ENCODE data around the gene ORAI3. TPM values are rescaled to one million over a fixed set of nuclear protein-coding genes. Genes with fewer than 3 reads are reported as not detected.

The ORAI3 gene
- total RNA-seq, 4 donors from 2014 or later: 25.7 to 41.0 (median 32.7) TPM

DNA sequence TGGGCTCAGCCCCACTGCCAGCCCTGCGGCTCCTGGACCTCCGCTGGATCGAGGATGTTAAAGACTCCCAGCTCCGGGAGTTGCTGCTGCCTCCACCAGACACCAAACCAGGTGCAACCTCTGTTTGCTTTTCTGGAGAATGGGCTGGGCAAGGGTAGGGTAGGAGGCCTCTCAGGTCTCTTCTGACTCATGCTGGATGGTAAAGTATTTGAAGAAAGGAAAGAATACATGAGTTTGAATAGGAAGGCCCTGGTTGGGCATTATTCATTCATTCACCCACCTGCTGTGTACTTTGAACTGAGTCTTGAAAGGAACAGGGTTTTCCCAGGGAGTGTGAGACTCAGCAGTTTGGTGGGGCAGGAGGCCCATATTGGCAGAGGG, 6.5 kb upstream of the ORAI3 start:
- no peak overlapping the region for H3K4me3 ChIP-seq
- H3K36me3 ChIP-seq: peaks cover 24% of the 10 kb centered on the region
- H3K4me1 ChIP-seq: peaks cover 22% of the 10 kb centered on the region
- TF ChIP-seq, protein P1, sequence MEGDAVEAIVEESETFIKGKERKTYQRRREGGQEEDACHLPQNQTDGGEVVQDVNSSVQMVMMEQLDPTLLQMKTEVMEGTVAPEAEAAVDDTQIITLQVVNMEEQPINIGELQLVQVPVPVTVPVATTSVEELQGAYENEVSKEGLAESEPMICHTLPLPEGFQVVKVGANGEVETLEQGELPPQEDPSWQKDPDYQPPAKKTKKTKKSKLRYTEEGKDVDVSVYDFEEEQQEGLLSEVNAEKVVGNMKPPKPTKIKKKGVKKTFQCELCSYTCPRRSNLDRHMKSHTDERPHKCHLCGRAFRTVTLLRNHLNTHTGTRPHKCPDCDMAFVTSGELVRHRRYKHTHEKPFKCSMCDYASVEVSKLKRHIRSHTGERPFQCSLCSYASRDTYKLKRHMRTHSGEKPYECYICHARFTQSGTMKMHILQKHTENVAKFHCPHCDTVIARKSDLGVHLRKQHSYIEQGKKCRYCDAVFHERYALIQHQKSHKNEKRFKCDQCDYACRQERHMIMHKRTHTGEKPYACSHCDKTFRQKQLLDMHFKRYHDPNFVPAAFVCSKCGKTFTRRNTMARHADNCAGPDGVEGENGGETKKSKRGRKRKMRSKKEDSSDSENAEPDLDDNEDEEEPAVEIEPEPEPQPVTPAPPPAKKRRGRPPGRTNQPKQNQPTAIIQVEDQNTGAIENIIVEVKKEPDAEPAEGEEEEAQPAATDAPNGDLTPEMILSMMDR (IDR thresholded peaks at IDR 0.05): no peak
- TF ChIP-seq POLR2A (IDR thresholded peaks at IDR 0.05): no peak
- TF ChIP-seq EP300 (IDR thresholded peaks at IDR 0.05): no peak
- TF ChIP-seq POLR2AphosphoS5 (IDR thresholded peaks at IDR 0.05): no peak
- H3K27me3 ChIP-seq: no peaks in the 10 kb centered on the region
- no peaks in the 10 kb centered on the region for H3K9me3 ChIP-seq
- DNase-seq (ENCODE audit: low spot score in 2 of 2): no peak
- no peak overlapping the region for H3K27ac ChIP-seq
- 100% methylated on average over 2 of the region's 4 CpGs for WGBS

DNA sequence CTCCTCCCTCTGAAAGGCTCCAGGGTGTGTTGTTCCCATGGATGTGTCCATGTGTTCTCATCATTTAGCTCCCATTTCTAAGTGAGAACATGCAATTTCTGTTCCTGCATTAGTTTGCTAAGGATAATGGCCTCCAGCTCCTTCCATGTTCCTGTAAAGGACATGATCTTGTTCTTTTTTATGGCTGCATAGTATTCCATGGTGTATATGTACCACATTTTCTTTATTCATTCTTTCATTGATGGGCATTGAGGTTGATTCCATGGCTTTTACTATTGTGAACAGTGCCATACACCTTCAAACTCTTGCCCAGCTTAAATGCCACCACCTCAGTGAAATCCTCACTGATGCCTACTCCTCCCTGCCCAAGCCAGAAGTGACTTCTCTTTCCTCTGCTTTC, 4.5 kb upstream of the ORAI3 start:
- no peak overlapping the region for H3K4me3 ChIP-seq
- H3K36me3 ChIP-seq: peaks cover 24% of the 10 kb centered on the region
- H3K4me1 ChIP-seq: peaks cover 27% of the 10 kb centered on the region
- TF ChIP-seq, protein P1 (IDR thresholded peaks at IDR 0.05): no peak
- no peak for TF ChIP-seq EP300 (IDR thresholded peaks at IDR 0.05)
- no peak for TF ChIP-seq POLR2A (IDR thresholded peaks at IDR 0.05)
- no peak for TF ChIP-seq POLR2AphosphoS5 (IDR thresholded peaks at IDR 0.05)
- H3K27ac ChIP-seq: no peak overlapping the region
- H3K9me3 ChIP-seq: no peaks in the 10 kb centered on the region
- DNase-seq (ENCODE audit: low spot score in 2 of 2): no peak
- no peaks in the 10 kb centered on the region for H3K27me3 ChIP-seq

DNA sequence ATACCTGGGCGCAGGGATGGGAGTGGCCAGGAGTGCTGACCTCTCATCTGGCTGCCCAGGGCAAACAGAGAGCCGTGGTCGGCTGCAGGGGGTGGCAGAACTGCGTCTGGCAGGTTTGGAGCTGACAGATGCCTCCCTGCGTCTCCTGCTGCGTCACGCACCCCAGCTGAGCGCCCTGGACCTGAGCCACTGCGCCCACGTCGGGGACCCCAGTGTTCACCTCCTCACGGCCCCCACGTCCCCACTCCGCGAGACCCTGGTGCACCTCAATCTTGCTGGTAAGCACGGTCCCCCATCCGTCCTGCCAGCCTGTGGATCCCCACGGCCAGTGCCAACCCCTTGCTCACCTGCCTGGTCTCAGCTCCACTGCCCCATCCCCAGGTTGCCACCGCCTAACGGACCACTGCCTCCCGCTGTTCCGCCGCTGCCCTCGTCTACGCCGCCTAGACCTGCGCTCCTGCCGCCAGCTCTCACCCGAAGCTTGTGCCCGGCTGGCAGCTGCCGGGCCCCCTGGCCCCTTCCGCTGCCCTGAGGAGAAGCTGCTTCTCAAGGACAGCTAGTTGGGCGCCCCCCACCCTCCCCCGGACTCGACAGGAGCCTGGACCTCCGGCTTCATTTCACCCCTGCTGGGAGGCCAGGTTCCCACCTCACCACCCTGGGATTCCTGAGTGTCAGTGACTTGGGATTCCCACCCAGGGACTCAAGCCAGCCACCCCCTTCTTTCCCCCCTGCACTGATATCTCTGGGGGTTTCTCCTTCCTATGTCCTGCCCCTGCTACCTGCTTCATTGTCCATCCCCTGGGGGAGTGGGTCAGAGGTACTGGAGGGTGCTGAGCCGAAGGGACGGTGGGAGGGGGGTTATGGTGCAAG, 2.0 kb upstream of the ORAI3 start:
- 88% methylated on average over 33 of the region's 38 CpGs for WGBS
- DNase-seq (ENCODE audit: low spot score in 2 of 2): no peak
- no peak overlapping the region for H3K4me3 ChIP-seq
- H3K9me3 ChIP-seq: no peaks in the 10 kb centered on the region
- TF ChIP-seq POLR2A (IDR thresholded peaks at IDR 0.05): no peak
- TF ChIP-seq, protein P1 (IDR thresholded peaks at IDR 0.05): no peak
- TF ChIP-seq EP300 (IDR thresholded peaks at IDR 0.05): no peak
- TF ChIP-seq POLR2AphosphoS5 (IDR thresholded peaks at IDR 0.05): no peak
- H3K27ac ChIP-seq: no peak overlapping the region
- no peaks in the 10 kb centered on the region for H3K27me3 ChIP-seq
- H3K4me1 ChIP-seq: peaks cover 45% of the 10 kb centered on the region
- peaks cover 24% of the 10 kb centered on the region for H3K36me3 ChIP-seq

DNA sequence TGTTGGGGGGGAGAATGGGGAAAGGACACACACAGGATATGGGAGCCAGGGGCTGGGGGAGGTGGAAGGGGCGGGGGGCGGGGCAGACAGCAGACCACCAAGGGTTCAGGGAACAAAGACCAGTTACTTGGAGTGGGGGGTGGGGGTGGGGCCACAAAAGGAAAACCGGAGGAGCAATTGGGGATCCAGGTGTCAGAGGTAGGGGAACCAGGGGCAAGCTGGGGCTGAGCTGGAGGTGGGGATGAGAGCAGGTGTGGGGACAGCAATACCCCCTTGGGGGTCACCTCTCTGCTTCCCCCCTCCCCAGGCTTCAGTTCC, 1.4 kb upstream of the ORAI3 start:
- no peaks in the 10 kb centered on the region for H3K27me3 ChIP-seq
- peak overlapping the region; percentile 93 for H3K27ac ChIP-seq
- H3K9me3 ChIP-seq: no peaks in the 10 kb centered on the region
- peak overlapping the region; percentile 93 for H3K4me3 ChIP-seq
- TF ChIP-seq EP300 (IDR thresholded peaks at IDR 0.05) (no peak), POLR2A (IDR thresholded peaks at IDR 0.05) (no peak), POLR2AphosphoS5 (IDR thresholded peaks at IDR 0.05) (no peak)
- TF ChIP-seq, protein P1 (IDR thresholded peaks at IDR 0.05): no peak
- no peak for DNase-seq (ENCODE audit: low spot score in 2 of 2)
- peaks cover 42% of the 10 kb centered on the region for H3K4me1 ChIP-seq
- H3K36me3 ChIP-seq: peaks cover 24% of the 10 kb centered on the region
- WGBS: 68% methylated on average over 3 of the region's 3 CpGs

DNA sequence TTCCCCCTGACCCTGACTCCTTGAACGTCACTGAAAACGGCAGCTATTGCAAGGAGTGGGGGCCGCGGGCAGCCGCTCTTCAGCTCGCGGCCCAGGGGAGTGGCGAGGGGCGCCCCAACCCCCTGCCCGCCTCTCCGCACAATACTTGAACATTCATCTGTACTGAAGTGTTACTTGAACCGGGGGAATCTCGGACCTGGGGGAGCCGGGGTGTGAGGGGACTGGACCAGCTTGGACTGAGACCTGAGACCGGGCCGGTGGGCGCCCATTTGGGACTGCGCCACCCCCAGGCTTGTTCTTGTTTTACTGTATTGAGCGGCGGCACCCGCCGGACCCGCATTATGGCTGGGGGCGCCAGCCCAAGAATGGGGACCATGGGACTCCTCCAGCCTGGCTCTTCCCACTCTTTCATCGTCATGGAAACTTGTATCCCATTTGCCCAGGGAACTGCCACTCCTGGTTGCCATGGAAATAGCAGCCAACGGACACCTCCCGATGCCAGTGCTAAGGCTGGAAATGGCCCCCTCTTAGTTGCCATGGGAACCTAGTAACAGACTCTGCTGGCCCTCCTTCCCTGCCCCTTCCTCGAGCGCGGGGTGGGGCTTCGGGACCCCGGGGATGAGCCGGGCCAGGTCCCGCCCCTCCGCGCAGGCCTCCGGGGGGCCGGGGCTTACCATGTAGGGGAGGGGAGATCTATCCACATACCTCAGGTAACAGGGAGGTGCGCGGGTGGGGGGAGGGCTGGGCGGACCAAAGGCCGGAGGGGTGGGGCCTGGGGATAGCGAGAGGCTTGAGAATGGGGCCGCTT, 805 bp upstream of the ORAI3 start:
- TF ChIP-seq, protein P1 (IDR thresholded peaks at IDR 0.05): no peak
- TF ChIP-seq POLR2AphosphoS5 (IDR thresholded peaks at IDR 0.05) (no peak), EP300 (IDR thresholded peaks at IDR 0.05) (no peak)
- WGBS: 43% methylated on average over 27 of the region's 44 CpGs
- no peaks in the 10 kb centered on the region for H3K27me3 ChIP-seq
- peak overlapping the region; percentile 93 for H3K27ac ChIP-seq
- peaks cover 20% of the 10 kb centered on the region for H3K36me3 ChIP-seq
- DNase-seq (ENCODE audit: low spot score in 2 of 2): peak in 1 of 2 donors; percentile 94
- peaks cover 42% of the 10 kb centered on the region for H3K4me1 ChIP-seq
- peak overlapping the region; percentile 93 for H3K4me3 ChIP-seq
- H3K9me3 ChIP-seq: no peaks in the 10 kb centered on the region
